ENCODE results near the gene RFX8.

Gene RFX8

DNA sequence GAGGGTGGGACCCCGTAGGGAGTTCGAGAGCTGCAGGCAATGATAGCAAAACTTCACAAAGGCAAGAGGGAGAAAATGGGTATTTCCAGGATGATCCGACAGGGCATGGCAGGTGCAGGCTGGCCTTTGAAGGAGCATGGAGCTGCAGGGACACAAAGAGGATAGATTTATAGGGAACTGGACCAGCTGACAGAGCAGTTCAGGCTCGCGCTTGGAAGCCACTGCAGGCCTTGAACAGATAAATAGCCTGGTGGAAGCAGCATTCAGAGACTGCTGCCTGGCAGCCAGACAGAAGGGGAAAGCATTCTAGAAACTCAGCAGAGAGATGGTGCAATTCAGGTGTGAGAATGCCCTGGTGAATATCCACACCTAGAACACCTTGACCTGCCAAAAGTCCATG is 58.3 kb downstream of the RFX8 start:
- TF ChIP-seq, protein P1, sequence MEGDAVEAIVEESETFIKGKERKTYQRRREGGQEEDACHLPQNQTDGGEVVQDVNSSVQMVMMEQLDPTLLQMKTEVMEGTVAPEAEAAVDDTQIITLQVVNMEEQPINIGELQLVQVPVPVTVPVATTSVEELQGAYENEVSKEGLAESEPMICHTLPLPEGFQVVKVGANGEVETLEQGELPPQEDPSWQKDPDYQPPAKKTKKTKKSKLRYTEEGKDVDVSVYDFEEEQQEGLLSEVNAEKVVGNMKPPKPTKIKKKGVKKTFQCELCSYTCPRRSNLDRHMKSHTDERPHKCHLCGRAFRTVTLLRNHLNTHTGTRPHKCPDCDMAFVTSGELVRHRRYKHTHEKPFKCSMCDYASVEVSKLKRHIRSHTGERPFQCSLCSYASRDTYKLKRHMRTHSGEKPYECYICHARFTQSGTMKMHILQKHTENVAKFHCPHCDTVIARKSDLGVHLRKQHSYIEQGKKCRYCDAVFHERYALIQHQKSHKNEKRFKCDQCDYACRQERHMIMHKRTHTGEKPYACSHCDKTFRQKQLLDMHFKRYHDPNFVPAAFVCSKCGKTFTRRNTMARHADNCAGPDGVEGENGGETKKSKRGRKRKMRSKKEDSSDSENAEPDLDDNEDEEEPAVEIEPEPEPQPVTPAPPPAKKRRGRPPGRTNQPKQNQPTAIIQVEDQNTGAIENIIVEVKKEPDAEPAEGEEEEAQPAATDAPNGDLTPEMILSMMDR (IDR thresholded peaks at IDR 0.05; ENCODE audit: borderline replicate concordance, control extremely low read depth, extremely low read depth, insufficient read depth, missing control alignments) = no peak
- no peak for DNase-seq (ENCODE audit: low spot score)
- in situ Hi-C loops (cut with MboI; ENCODE audit: low sequenced_read_pairs, unreplicated experiment) = loop anchor here (25.0 kb wide), 1 partner anchor 421 kb away; no protein-coding TSS in a partner anchor

DNA sequence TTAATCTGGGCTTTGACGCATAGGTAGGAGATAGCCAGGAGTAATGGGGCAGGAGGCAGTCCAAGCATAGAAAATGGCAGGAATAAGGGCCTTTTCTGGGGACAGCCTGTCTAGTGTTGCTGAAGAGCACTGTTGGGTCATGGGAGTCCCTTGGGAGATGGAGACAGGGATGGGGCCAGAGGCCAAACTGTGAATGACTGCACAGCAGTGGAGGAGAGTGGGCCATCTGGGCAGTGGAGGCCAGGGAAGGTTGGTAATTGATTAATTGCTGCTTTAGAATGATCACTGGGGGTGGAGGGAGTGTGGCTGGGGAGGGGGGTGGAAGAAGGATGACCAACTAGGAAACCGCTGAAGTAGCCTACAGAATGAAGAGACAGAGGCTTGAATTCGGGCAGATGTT is 59.0 kb downstream of the RFX8 start:
- DNase-seq (ENCODE audit: low spot score) = no peak
- in situ Hi-C loops (cut with MboI; ENCODE audit: low sequenced_read_pairs, unreplicated experiment) = loop anchor here (25.0 kb wide), 1 partner anchor 421 kb away; no protein-coding TSS in a partner anchor
- TF ChIP-seq, protein P1 (IDR thresholded peaks at IDR 0.05; ENCODE audit: borderline replicate concordance, control extremely low read depth, extremely low read depth, insufficient read depth, missing control alignments) = no peak

DNA sequence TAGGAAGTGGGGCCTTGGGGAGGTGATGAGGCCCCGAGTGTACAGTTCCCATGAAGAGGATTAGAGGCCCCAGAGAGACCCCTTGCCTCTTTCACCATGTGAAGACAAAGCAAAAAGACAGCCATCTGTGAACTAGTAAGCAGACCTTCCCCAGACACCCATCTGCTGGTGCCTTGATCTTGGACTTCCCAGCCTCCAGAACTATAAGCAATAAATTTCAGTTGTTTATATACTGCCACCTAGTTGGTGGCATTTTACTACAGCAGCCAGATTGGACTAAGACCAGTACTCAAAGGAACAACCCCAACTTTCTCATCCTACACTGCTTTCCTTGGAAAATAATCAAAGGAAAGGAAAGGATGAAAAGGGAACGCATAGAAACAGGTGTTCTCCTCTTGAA is 59.7 kb downstream of the RFX8 start:
- in situ Hi-C loops (cut with MboI; ENCODE audit: low sequenced_read_pairs, unreplicated experiment) = loop anchor here (25.0 kb wide), 1 partner anchor 422 kb away; no protein-coding TSS in a partner anchor

DNA sequence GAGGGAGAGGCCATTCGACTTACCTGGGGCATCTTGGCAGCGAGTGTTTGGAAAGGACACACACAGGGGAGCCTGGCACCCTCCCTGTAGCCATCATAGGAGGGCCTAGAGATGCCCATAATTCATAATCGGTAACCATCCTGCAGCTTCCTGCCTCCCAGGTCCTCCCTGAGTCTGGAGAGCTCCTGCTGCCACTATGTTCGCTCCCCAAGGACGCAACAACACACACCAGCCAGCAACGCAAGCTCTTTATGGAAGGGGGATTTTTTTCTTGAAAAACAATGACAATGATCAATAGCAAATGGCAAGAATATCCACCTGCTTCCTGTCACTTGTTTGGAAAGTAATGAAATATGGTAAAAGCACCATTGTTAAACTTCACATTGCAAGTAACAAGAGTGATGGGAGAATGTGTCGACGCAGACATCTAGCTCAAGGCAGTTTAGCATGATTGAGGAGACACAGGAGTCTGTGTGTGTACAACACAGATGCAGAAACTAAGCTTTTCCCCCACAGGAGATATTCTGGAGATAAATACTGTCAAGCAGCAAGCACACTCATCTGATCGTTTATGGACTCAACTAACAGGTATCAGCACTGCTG is 62.7 kb downstream of the RFX8 start:
- in situ Hi-C loops (cut with MboI; ENCODE audit: low sequenced_read_pairs, unreplicated experiment) = loop anchor here (25.0 kb wide), 1 partner anchor 425 kb away; no protein-coding TSS in a partner anchor
- TF ChIP-seq, protein P1 (IDR thresholded peaks at IDR 0.05; ENCODE audit: borderline replicate concordance, control extremely low read depth, extremely low read depth, insufficient read depth, missing control alignments) = no peak
- DNase-seq (ENCODE audit: low spot score) = no peak

More for the DNA sequence above, 59.7 kb downstream of the RFX8 start:
- TF ChIP-seq, protein P1 (IDR thresholded peaks at IDR 0.05; ENCODE audit: borderline replicate concordance, control extremely low read depth, extremely low read depth, insufficient read depth, missing control alignments) = no peak
- DNase-seq (ENCODE audit: low spot score) = no peak

DNA sequence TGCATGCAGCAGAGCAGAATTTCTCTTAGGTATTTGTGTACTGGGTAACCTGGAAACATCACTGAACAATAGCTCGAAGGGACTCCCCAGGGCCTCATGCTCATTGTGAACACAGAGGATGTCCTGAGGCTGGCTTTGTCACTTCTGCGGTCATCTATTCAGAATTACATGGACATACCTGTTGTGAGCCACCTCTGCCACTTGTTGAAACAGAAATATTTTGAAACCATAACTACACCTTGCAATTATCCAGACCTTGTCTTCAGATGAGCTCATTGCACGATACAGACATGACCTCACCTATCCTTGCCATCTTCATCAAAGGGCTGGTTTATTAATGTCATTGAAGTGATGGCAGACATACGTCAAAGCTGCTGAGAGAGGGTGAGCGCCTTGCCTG is 64.2 kb downstream of the RFX8 start:
- no peak for DNase-seq (ENCODE audit: low spot score)
- TF ChIP-seq, protein P1 (IDR thresholded peaks at IDR 0.05; ENCODE audit: borderline replicate concordance, control extremely low read depth, extremely low read depth, insufficient read depth, missing control alignments) = no peak
- in situ Hi-C loops (cut with MboI; ENCODE audit: low sequenced_read_pairs, unreplicated experiment) = loop anchor here (25.0 kb wide), 1 partner anchor 427 kb away; no protein-coding TSS in a partner anchor

DNA sequence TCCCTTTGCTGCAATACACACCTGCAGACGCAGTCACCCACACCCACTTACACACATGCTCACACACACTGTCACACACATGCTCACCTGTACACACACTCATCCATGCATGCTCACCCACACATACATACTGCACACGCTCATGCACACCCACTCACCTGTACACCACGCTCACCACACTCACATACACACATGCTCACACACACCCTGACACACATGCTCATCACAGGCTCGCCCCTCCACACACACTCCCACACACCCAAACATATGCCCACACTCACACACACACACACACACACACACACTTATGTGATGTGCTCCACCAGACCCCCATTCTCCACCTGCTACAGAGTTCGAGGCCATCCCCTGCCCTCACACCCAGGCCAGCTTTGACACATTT is 64.8 kb downstream of the RFX8 start:
- in situ Hi-C loops (cut with MboI; ENCODE audit: low sequenced_read_pairs, unreplicated experiment) = loop anchor here (25.0 kb wide), 1 partner anchor 427 kb away; no protein-coding TSS in a partner anchor
- no peak for DNase-seq (ENCODE audit: low spot score)
- TF ChIP-seq, protein P1 (IDR thresholded peaks at IDR 0.05; ENCODE audit: borderline replicate concordance, control extremely low read depth, extremely low read depth, insufficient read depth, missing control alignments) = no peak
